ENCODE data around the gene SRD5A2. TPM values are rescaled to one million over a fixed set of nuclear protein-coding genes. Genes with fewer than 3 reads are reported as not detected.

SRD5A2 gene
- total RNA-seq, 1 donor from 2014 or later: not detected

DNA sequence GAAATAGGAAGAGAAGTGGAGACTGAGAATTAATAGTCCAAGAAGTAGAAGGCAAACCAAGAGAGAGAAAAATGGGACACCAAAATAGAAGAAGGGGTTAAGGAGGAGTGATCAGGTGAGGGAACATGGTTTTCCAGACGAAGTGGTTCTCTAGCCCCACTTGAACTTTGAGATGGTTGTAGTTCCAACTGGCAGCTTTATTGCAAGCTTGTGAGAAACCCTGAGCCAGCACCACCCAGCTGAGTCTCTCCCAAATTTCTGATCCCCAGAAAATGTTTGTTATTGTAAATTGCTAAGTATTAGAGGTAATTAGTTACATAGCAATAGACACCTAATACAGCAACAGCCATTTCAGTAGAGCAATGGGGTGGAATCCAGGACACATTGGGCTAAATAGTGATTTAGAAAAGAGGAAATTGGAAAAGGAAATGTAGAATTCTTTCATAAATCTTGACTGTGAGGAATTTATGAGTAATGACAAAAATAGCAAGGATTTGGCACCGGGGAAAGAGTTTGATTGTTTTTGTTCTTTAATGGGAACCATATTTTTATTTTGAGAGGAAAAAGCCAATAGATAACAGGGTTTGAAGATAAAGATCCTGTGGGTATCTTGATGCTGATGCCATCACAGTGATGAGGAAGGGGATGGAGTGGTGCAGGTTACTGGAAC lies 104.1 kb downstream of the SRD5A2 start:
- Mint-ChIP-seq H3K27ac (ENCODE audit: unreplicated experiment) (peak overlapping the region; percentile 23), H3K9me3 (ENCODE audit: unreplicated experiment) (peaks cover 9% of the 10 kb centered on the region), H3K4me1 (ENCODE audit: unreplicated experiment) (peaks cover 34% of the 10 kb centered on the region), H3K27me3 (ENCODE audit: unreplicated experiment) (no peaks in the 10 kb centered on the region), H3K36me3 (ENCODE audit: unreplicated experiment) (no peaks in the 10 kb centered on the region), H3K4me3 (ENCODE audit: unreplicated experiment) (no peak overlapping the region)
- TF ChIP-seq CTCF (IDR thresholded peaks at IDR 0.05): no peak
- DNase-seq (ENCODE audit: extremely low spot score, unreplicated experiment): no peak

DNA sequence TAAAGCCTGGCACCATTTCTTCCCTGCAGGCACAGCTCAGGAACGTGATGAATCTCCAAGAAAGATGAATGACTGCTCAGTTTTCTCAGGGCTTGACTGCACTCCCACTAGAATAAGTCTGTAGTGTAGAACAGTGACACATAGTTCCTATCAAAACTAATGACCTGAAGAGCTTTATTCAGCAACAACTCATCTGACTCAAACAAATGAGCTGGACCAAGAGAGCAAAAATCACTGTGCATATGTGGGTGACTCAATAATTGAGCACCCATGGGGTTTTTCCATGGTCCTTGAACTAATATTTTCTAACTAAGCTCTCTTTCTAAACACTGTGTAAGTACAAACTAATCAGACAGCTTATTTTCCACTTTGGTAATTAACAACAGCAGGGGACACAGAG lies 105.0 kb downstream of the SRD5A2 start:
- no peak for TF ChIP-seq CTCF (IDR thresholded peaks at IDR 0.05)
- Mint-ChIP-seq H3K36me3 (ENCODE audit: unreplicated experiment) (no peaks in the 10 kb centered on the region), H3K27ac (ENCODE audit: unreplicated experiment) (peak overlapping the region; percentile 7), H3K9me3 (ENCODE audit: unreplicated experiment) (peaks cover 4% of the 10 kb centered on the region), H3K4me3 (ENCODE audit: unreplicated experiment) (no peak overlapping the region), H3K4me1 (ENCODE audit: unreplicated experiment) (peaks cover 34% of the 10 kb centered on the region), H3K27me3 (ENCODE audit: unreplicated experiment) (no peaks in the 10 kb centered on the region)
- DNase-seq (ENCODE audit: extremely low spot score, unreplicated experiment): no peak

GRCh38 chr2:31474296-31474695 lies 106.4 kb downstream of the SRD5A2 start:
- Mint-ChIP-seq H3K4me3 (ENCODE audit: unreplicated experiment) (no peak overlapping the region), H3K4me1 (ENCODE audit: unreplicated experiment) (peaks cover 32% of the 10 kb centered on the region), H3K27me3 (ENCODE audit: unreplicated experiment) (no peaks in the 10 kb centered on the region), H3K36me3 (ENCODE audit: unreplicated experiment) (no peaks in the 10 kb centered on the region), H3K27ac (ENCODE audit: unreplicated experiment) (no peak overlapping the region), H3K9me3 (ENCODE audit: unreplicated experiment) (peaks cover 4% of the 10 kb centered on the region)
- no peak for DNase-seq (ENCODE audit: extremely low spot score, unreplicated experiment)
- TF ChIP-seq CTCF (IDR thresholded peaks at IDR 0.05): no peak

Other genes starting within 250 kb of the SRD5A2 start
- 0.78 and 0.99 TPM in 2 replicates for gene XDH, start 166.2 kb downstream of the SRD5A2 start, total RNA-seq